HEK293 (cell line): ENCODE results near the gene COL4A3.
A peak's percentile ranks its signal among the peaks of the same experiment; 100 is the strongest.

Source experiments
- CTCF ChIA-PET: fragments of 350-600 bp; formaldehyde crosslinking; extraction: SDS; loops from one replicate; lab custom pipeline; 2021; ENCODE audit warnings: antibody characterized with exemption; lab: Yijun Ruan, JAX
- POLR2A ChIA-PET: fragments of 300-600 bp; formaldehyde crosslinking; extraction: SDS; loops from one replicate; lab custom pipeline; 2020; ENCODE audit warnings: antibody characterized with exemption, inconsistent platforms; lab: Yijun Ruan, JAX
- H3K27ac ChIP-seq: fragments of 200-500 bp; sonication (Bioruptor generic); 2 replicates; pipeline ENCODE4 v1.5.1; 2014; ENCODE audit warnings: low read depth, low read length, control low read depth, inconsistent platforms; ENCODE audit errors: extremely low read depth
- H3K36me3 ChIP-seq, 2 experiments: fragments of 200-500 bp in 1 of 2; sonication (Bioruptor generic) in 1 of 2; 1 replicate in 1 of 2; 2 replicates in 1 of 2; pipeline ENCODE4 v1.5.1; 2014 to 2017; ENCODE audit warnings: inconsistent platforms in 2 of 2, low read length in 2 of 2; ENCODE audit not compliant: control insufficient read depth in 2 of 2, insufficient read depth in 1 of 2
- H3K4me1 ChIP-seq: fragments of 200-500 bp; sonication (Bioruptor generic); 2 replicates; pipeline ENCODE4 v1.5.1; 2014; ENCODE audit warnings: mild to moderate bottlenecking, low read length, inconsistent platforms; ENCODE audit not compliant: control insufficient read depth, insufficient read depth
- H3K4me3 ChIP-seq: 2 replicates; pipeline ENCODE4 v1.5.1; 2011; ENCODE audit warnings: low read depth, mild to moderate bottlenecking, control low read depth, low read length, moderate library complexity
- H3K9me3 ChIP-seq: fragments of 200-500 bp; sonication (Bioruptor generic); 2 replicates; pipeline ENCODE4 v1.5.1; 2014; ENCODE audit warnings: low read depth, low read length, inconsistent platforms; ENCODE audit not compliant: control insufficient read depth, insufficient read depth
- FEZF1 ChIP-seq: fragments of 450-650 bp; formaldehyde crosslinking; IDR thresholded peaks from 2 replicates; pipeline ENCODE4 v1.5.1; 2016; ENCODE audit warnings: missing biosample characterization, missing genetic modification characterization
- GLIS1 ChIP-seq: fragments of 450-650 bp; formaldehyde crosslinking; IDR thresholded peaks from 2 replicates; pipeline ENCODE4 v1.5.1; 2016; ENCODE audit warnings: missing biosample characterization, missing genetic modification characterization
- PBX3 ChIP-seq: sonication (generic); formaldehyde crosslinking; IDR thresholded peaks from 2 replicates; pipeline ENCODE4 v1.8.1; 2022; ENCODE audit warnings: mild to moderate bottlenecking, moderate library complexity, missing genetic modification reagents
- REST ChIP-seq: fragments of 450-650 bp; formaldehyde crosslinking; IDR thresholded peaks from 2 replicates; pipeline ENCODE4 v1.5.1; 2016; ENCODE audit warnings: missing biosample characterization, missing genetic modification characterization
- SCRT1 ChIP-seq: fragments of 450-650 bp; formaldehyde crosslinking; IDR thresholded peaks from 2 replicates; pipeline ENCODE4 v1.5.1; 2016; ENCODE audit warnings: missing biosample characterization, missing genetic modification characterization, borderline replicate concordance
- SCRT2 ChIP-seq: fragments of 450-650 bp; formaldehyde crosslinking; IDR thresholded peaks from 2 replicates; pipeline ENCODE4 v1.5.1; 2016; ENCODE audit warnings: missing biosample characterization, missing genetic modification characterization
- SETDB1 ChIP-seq: IDR thresholded peaks from one replicate; pipeline ENCODE4 v1.6.1; 2017; ENCODE audit warnings: mild to moderate bottlenecking, low read length, moderate library complexity, mixed read lengths; ENCODE audit not compliant: insufficient read length
- YY2 ChIP-seq: fragments of 450-650 bp; formaldehyde crosslinking; IDR thresholded peaks from 2 replicates; pipeline ENCODE4 v1.5.1; 2016; ENCODE audit warnings: missing biosample characterization, missing genetic modification characterization
- ZBTB17 ChIP-seq: fragments of 450-650 bp; formaldehyde crosslinking; IDR thresholded peaks from 2 replicates; pipeline ENCODE4 v1.5.1; 2016; ENCODE audit warnings: missing biosample characterization, missing genetic modification characterization
- ZFP37 ChIP-seq: fragments of 450-650 bp; formaldehyde crosslinking; IDR thresholded peaks from 2 replicates; pipeline ENCODE4 v1.5.1; 2016; ENCODE audit warnings: missing biosample characterization, missing genetic modification characterization
- ZNF239 ChIP-seq: fragments of 450-650 bp; formaldehyde crosslinking; IDR thresholded peaks from 2 replicates; pipeline ENCODE4 v1.5.1; 2016; ENCODE audit warnings: missing biosample characterization, missing genetic modification characterization
- ZSCAN30 ChIP-seq: fragments of 450-650 bp; IDR thresholded peaks from 2 replicates; pipeline ENCODE4 v1.5.1; 2018; ENCODE audit warnings: missing biosample characterization, mild to moderate bottlenecking, missing genetic modification characterization, moderate library complexity
- TF ChIP-seq, protein P1 (sequence below): fragments of 450-650 bp; formaldehyde crosslinking; IDR thresholded peaks from 2 replicates; pipeline ENCODE4 v1.5.1; 2016; ENCODE audit warnings: missing biosample characterization, missing genetic modification characterization, borderline replicate concordance
- TF ChIP-seq, protein P2 (sequence below): fragments of 450-650 bp; formaldehyde crosslinking; IDR thresholded peaks from 2 replicates; pipeline ENCODE4; 2016; ENCODE audit warnings: missing biosample characterization, missing genetic modification characterization
- TF ChIP-seq, protein P3 (sequence below): fragments of 450-650 bp; formaldehyde crosslinking; IDR thresholded peaks from 2 replicates; pipeline ENCODE4 v1.5.1; 2016; ENCODE audit warnings: missing biosample characterization, missing genetic modification characterization

Gene COL4A3

GRCh38 chr2:227344231-227344630, 179.8 kb downstream of the COL4A3 start:
- no peak for TF ChIP-seq FEZF1 (tag by site-specific recombination)
- no peak for TF ChIP-seq ZFP37
- no peak for TF ChIP-seq SCRT1 (tag by site-specific recombination)
- no peak for TF ChIP-seq ZNF239 (tag by site-specific recombination)
- TF ChIP-seq YY2 (tag by site-specific recombination), result no peak
- TF ChIP-seq, protein P1, sequence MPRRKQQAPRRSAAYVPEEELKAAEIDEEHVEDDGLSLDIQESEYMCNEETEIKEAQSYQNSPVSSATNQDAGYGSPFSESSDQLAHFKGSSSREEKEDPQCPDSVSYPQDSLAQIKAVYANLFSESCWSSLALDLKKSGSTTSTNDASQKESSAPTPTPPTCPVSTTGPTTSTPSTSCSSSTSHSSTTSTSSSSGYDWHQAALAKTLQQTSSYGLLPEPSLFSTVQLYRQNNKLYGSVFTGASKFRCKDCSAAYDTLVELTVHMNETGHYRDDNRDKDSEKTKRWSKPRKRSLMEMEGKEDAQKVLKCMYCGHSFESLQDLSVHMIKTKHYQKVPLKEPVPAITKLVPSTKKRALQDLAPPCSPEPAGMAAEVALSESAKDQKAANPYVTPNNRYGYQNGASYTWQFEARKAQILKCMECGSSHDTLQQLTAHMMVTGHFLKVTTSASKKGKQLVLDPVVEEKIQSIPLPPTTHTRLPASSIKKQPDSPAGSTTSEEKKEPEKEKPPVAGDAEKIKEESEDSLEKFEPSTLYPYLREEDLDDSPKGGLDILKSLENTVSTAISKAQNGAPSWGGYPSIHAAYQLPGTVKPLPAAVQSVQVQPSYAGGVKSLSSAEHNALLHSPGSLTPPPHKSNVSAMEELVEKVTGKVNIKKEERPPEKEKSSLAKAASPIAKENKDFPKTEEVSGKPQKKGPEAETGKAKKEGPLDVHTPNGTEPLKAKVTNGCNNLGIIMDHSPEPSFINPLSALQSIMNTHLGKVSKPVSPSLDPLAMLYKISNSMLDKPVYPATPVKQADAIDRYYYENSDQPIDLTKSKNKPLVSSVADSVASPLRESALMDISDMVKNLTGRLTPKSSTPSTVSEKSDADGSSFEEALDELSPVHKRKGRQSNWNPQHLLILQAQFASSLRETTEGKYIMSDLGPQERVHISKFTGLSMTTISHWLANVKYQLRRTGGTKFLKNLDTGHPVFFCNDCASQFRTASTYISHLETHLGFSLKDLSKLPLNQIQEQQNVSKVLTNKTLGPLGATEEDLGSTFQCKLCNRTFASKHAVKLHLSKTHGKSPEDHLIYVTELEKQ (tag by site-specific recombination), result no peak
- Histone ChIP-seq H3K9me3 (no peaks in the 10 kb centered on the region), H3K4me1 (0 out of 2 replicates have a peak, but pooled peaks cover 5% of the 10 kb centered on the region), H3K4me3 (no peak overlapping the region), H3K36me3 (peaks cover 15 to 44% of the 10 kb centered on the region in 2 experiments), H3K27ac (no peak overlapping the region)
- CTCF ChIA-PET, result no interaction called here
- POLR2A ChIA-PET, result no interaction called here

- H3K4me3 ChIP-seq, result no peak overlapping the region
- ChIA-PET CTCF (interaction anchor here (0.6 to 1.2 kb wide), 4 partner anchors 9 to 44 kb away, joined by 3 to 5 read pairs (median 4); no protein-coding TSS in a partner anchor), POLR2A (no interaction called here)
- 0 out of 2 replicates have a peak, but pooled peaks cover 2% of the 10 kb centered on the region for H3K4me1 ChIP-seq
- peaks cover 15 to 55% of the 10 kb centered on the region in 2 experiments for H3K36me3 ChIP-seq
- no peaks in the 10 kb centered on the region for H3K9me3 ChIP-seq
- TF ChIP-seq ZBTB17 (tag by site-specific recombination) (peak; percentile 24; the same call in 1 of the 2 replicates), GLIS1 (tag by site-specific recombination) (no peak)
- H3K27ac ChIP-seq, result no peak overlapping the region
Measured at GRCh38 chr2:227347117-227347516, 182.7 kb downstream of the COL4A3 start.

DNA sequence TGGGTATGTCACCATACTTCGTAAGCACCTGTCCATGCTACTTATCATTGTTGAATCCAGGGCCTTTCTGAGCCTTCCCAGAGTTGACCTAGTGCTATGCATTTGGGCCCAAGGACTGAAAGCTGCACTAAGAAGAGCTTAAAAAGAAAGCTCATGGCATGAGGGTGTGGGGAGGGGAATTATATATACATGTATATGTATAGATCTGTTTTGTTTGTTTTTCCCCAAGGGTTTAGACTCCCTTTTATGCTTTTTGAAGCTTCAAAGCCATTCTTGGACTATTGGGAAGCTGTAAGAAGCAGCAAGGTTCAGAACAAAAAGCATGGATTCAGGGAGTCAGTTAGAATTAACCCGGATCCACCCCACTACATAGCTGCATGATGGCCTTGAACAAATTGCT, 183.9 kb downstream of the COL4A3 start:
- ChIA-PET CTCF (interaction anchor here (1.1 kb wide), 1 partner anchor 27 kb away, joined by 3 read pairs; no protein-coding TSS in a partner anchor), POLR2A (no interaction called here)
- Histone ChIP-seq H3K27ac (no peak overlapping the region), H3K4me1 (0 out of 2 replicates have a peak, but pooled peaks cover 2% of the 10 kb centered on the region), H3K36me3 (peaks cover 6 to 56% of the 10 kb centered on the region in 2 experiments), H3K9me3 (no peaks in the 10 kb centered on the region), H3K4me3 (no peak overlapping the region)
- TF ChIP-seq, protein P2, sequence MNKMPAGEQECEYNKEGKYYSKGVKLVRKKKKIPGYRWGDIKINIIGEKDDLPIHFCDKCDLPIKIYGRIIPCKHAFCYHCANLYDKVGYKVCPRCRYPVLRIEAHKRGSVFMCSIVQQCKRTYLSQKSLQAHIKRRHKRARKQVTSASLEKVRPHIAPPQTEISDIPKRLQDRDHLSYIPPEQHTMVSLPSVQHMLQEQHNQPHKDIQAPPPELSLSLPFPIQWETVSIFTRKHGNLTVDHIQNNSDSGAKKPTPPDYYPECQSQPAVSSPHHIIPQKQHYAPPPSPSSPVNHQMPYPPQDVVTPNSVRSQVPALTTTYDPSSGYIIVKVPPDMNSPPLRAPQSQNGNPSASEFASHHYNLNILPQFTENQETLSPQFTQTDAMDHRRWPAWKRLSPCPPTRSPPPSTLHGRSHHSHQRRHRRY (tag by site-specific recombination), result no peak
- no peak for TF ChIP-seq SETDB1

DNA sequence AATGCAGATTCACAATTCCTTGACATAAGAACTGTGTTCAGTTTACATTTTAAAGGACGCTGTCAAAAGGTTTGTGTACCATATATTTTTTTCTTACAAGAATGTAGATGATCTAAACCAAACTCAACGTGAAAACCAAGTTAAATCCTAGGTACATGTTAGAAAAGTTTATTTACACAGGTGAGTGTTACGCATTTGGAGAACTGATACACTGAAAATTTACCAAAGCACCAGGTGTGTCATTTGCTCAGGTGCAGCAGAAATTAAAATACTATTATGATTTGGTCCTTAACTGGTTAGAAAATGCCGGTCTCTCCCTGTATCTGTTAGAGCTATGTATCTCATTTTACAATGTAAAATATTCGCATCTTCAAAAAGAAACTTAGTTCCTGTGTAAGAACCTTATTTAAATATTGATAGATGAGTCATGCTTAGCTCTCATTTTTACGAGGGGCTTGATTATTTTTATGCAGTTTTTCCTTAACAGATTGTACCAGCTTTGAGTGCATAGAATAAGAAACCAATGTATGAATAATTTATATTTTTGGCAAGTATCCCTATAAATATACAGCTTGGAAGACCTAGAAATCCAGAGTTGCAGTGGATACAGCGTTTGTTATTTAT, 185.7 kb downstream of the COL4A3 start:
- H3K36me3 ChIP-seq, result peaks cover 0 to 58% of the 10 kb centered on the region in 2 experiments; a peak in 2 of 3 replicates
- no peaks in the 10 kb centered on the region for H3K9me3 ChIP-seq
- ChIA-PET CTCF (no interaction called here), POLR2A (no interaction called here)
- no peak overlapping the region for H3K27ac ChIP-seq
- 0 out of 2 replicates have a peak, but pooled peaks cover under 1% of the 10 kb centered on the region for H3K4me1 ChIP-seq
- no peak overlapping the region for H3K4me3 ChIP-seq
- no peak for TF ChIP-seq SCRT2 (tag by site-specific recombination)
- TF ChIP-seq PBX3 (CRISPR knock-in tag), result no peak
- TF ChIP-seq REST (tag by site-specific recombination), result no peak
- no peak for TF ChIP-seq ZSCAN30
- TF ChIP-seq, protein P3, sequence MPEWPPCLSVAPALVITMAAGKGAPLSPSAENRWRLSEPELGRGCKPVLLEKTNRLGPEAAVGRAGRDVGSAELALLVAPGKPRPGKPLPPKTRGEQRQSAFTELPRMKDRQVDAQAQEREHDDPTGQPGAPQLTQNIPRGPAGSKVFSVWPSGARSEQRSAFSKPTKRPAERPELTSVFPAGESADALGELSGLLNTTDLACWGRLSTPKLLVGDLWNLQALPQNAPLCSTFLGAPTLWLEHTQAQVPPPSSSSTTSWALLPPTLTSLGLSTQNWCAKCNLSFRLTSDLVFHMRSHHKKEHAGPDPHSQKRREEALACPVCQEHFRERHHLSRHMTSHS (tag by site-specific recombination), result no peak
